ENCODE results near the gene MUC6.

The MUC6 gene

DNA sequence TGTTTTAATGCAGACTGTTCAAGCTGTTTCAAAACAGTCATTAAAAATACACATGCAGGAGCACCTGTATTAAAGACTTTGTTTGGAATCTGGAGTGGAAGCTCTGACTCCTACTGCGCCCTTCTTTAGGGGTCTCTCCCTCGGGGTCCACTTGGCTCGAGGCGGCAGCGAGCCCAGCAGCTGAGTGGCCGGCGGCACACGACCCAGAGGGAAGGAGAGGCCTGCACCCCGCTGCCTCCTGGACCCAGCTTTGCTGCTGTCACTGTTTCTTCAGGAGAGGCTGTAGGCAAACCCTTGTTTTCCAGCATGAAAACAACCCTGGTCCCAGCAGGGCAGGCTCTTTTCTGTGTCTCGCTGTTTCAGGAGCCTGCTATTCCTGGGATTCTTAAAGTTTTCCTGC, 29.2 kb downstream of the MUC6 start:
- peaks cover 45% of the 10 kb centered on the region for H3K36me3 ChIP-seq (ENCODE audit: control insufficient read depth, insufficient read depth, low read length)
- no peak overlapping the region for H3K27ac ChIP-seq (ENCODE audit: insufficient read depth, low read depth, low read length, poor library complexity, severe bottlenecking)
- WGBS, 2 experiments: 93 to 95% methylated on average over 10 of the region's 10 CpGs
- H3K27me3 ChIP-seq (ENCODE audit: control insufficient read depth, insufficient read depth, low read length, poor library complexity, severe bottlenecking): no peaks in the 10 kb centered on the region
- no peaks in the 10 kb centered on the region for H3K4me1 ChIP-seq (ENCODE audit: control insufficient read depth, insufficient read depth, low read length)
- H3K4me3 ChIP-seq (ENCODE audit: insufficient read depth, low read depth, low read length): no peak overlapping the region
- no peaks in the 10 kb centered on the region for H3K9me3 ChIP-seq (ENCODE audit: control insufficient read depth, low read length)

- Histone ChIP-seq H3K4me1 (ENCODE audit: control insufficient read depth, insufficient read depth, low read length) (no peaks in the 10 kb centered on the region), H3K27me3 (ENCODE audit: control insufficient read depth, insufficient read depth, low read length, poor library complexity, severe bottlenecking) (no peaks in the 10 kb centered on the region), H3K4me3 (ENCODE audit: insufficient read depth, low read depth, low read length) (no peak overlapping the region), H3K36me3 (ENCODE audit: control insufficient read depth, insufficient read depth, low read length) (peaks cover 45% of the 10 kb centered on the region), H3K27ac (ENCODE audit: insufficient read depth, low read depth, low read length, poor library complexity, severe bottlenecking) (peak overlapping the region; percentile 8), H3K9me3 (ENCODE audit: control insufficient read depth, low read length) (no peaks in the 10 kb centered on the region)
- WGBS, 2 experiments: 93 to 94% methylated on average over 13 of the region's 13 CpGs
Measured at GRCh38 chr11:1006762-1007161, 29.8 kb downstream of the MUC6 start.

DNA sequence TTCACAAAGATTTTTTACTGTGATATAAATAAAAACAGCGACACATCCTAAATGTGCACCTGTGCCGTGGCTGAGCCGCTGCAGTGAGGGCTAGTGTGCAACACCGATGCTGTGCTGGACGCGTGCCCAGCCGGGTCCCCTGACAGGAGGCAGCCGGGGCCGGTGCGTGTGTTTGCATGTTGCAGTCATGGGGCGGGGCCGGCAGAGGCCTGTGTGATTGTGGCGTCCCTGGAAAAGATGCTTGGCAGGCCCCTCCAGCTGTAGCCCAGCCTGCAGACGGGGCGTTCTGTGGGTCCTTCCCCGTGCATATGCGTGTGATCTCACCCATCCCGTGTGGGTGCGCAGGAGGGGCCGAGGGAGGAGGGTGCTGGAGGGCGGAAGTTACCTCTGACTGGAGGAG, 30.6 kb downstream of the MUC6 start:
- 96% methylated on average over 21 of the region's 21 CpGs for WGBS, 2 experiments
- H3K36me3 ChIP-seq (ENCODE audit: control insufficient read depth, insufficient read depth, low read length): peaks cover 40% of the 10 kb centered on the region
- no peaks in the 10 kb centered on the region for H3K4me1 ChIP-seq (ENCODE audit: control insufficient read depth, insufficient read depth, low read length)
- no peak overlapping the region for H3K27ac ChIP-seq (ENCODE audit: insufficient read depth, low read depth, low read length, poor library complexity, severe bottlenecking)
- H3K4me3 ChIP-seq (ENCODE audit: insufficient read depth, low read depth, low read length): no peak overlapping the region
- H3K9me3 ChIP-seq (ENCODE audit: control insufficient read depth, low read length): no peaks in the 10 kb centered on the region
- H3K27me3 ChIP-seq (ENCODE audit: control insufficient read depth, insufficient read depth, low read length, poor library complexity, severe bottlenecking): no peaks in the 10 kb centered on the region

DNA sequence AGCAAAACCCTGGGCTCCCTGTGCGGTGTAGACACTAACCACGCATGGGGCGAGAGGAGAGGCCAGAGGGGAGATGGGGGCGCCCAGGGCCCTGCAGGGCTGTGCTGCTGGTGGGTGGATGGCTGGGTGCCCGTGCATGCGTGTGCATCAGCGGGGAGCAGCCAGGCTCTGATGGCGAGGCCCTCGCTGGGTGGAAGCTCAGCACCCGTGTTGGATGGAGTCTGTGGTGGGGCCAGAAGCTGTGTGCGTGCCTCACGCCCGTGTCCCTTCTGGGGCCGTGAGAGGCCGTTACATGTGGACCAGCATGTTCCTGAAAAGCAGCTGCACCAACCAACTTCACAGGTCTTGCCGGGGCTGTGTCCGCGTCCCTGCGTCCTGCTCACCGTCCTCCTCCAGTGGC, 33.4 kb downstream of the MUC6 start:
- WGBS, 2 experiments: 91 to 93% methylated on average over 20 of the region's 20 CpGs
- Histone ChIP-seq H3K27me3 (ENCODE audit: control insufficient read depth, insufficient read depth, low read length, poor library complexity, severe bottlenecking) (no peaks in the 10 kb centered on the region), H3K9me3 (ENCODE audit: control insufficient read depth, low read length) (no peaks in the 10 kb centered on the region)

GRCh38 chr11:1002406-1002984, 34.0 kb downstream of the MUC6 start:
- Histone ChIP-seq H3K4me3 (ENCODE audit: insufficient read depth, low read depth, low read length) (no peak overlapping the region), H3K9me3 (ENCODE audit: control insufficient read depth, low read length) (no peaks in the 10 kb centered on the region), H3K36me3 (ENCODE audit: control insufficient read depth, insufficient read depth, low read length) (peaks cover 25% of the 10 kb centered on the region), H3K27me3 (ENCODE audit: control insufficient read depth, insufficient read depth, low read length, poor library complexity, severe bottlenecking) (no peaks in the 10 kb centered on the region), H3K27ac (ENCODE audit: insufficient read depth, low read depth, low read length, poor library complexity, severe bottlenecking) (no peak overlapping the region), H3K4me1 (ENCODE audit: control insufficient read depth, insufficient read depth, low read length) (no peaks in the 10 kb centered on the region)
- WGBS, 2 experiments: 95 to 96% methylated on average over 20 of the region's 20 CpGs

More for the DNA sequence above, 33.4 kb downstream of the MUC6 start:
- Histone ChIP-seq H3K4me3 (ENCODE audit: insufficient read depth, low read depth, low read length) (no peak overlapping the region), H3K4me1 (ENCODE audit: control insufficient read depth, insufficient read depth, low read length) (no peaks in the 10 kb centered on the region), H3K36me3 (ENCODE audit: control insufficient read depth, insufficient read depth, low read length) (peaks cover 27% of the 10 kb centered on the region), H3K27ac (ENCODE audit: insufficient read depth, low read depth, low read length, poor library complexity, severe bottlenecking) (peak overlapping the region; percentile 33)

GRCh38 chr11:1001617-1002405, 34.7 kb downstream of the MUC6 start:
- Histone ChIP-seq H3K27me3 (ENCODE audit: control insufficient read depth, insufficient read depth, low read length, poor library complexity, severe bottlenecking) (no peaks in the 10 kb centered on the region), H3K27ac (ENCODE audit: insufficient read depth, low read depth, low read length, poor library complexity, severe bottlenecking) (no peak overlapping the region), H3K36me3 (ENCODE audit: control insufficient read depth, insufficient read depth, low read length) (peaks cover 21% of the 10 kb centered on the region), H3K4me3 (ENCODE audit: insufficient read depth, low read depth, low read length) (no peak overlapping the region), H3K4me1 (ENCODE audit: control insufficient read depth, insufficient read depth, low read length) (no peaks in the 10 kb centered on the region), H3K9me3 (ENCODE audit: control insufficient read depth, low read length) (no peaks in the 10 kb centered on the region)
- WGBS, 2 experiments: 95 to 96% methylated on average over 32 of the region's 32 CpGs

DNA sequence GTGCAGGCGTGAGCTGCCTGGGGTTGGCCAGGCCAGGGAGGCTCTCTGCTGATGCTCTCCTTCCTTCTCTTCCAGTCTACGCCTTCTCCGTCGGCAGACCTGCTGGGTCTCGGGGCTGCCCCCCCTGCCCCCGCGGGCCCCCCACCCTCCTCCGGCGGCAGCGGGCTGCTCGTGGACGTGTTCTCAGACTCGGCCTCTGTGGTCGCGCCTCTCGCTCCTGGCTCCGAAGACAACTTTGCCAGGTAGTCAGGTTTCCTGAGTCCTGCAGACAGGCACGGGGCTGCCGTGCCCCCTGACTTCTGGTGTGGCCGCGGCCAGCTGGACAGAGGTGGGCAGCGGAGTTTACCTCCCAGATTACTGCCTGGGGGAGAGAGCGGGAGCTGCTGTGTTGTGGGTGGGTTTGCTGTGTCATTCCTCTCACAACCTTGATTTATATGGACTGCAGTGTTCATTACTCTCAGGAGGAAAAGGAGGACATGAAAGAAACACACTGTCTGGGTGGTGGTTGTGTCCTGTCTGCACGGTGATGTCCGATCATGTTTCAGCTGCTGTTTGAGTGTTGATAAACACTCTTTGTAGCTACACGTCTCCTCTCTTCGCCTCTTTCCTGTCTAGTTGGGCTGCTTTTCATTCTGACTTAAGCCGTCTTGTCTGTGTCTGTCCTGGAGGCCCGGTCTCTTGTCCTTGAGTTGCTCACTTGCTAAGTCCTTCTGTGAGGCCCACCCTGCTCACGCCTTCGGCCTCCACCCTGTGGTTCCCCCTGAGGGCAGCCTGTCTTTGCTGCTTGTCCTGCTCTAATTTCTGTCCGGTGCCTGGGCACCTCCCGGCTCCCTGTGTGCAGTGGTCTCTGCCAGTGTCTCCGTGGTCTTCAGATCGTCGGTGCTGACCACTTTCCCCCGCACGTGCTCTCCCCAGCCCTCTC, 35.9 kb downstream of the MUC6 start:
- H3K4me3 ChIP-seq (ENCODE audit: insufficient read depth, low read depth, low read length): no peak overlapping the region
- 95 to 96% methylated on average over 38 of the region's 38 CpGs for WGBS, 2 experiments
- H3K27me3 ChIP-seq (ENCODE audit: control insufficient read depth, insufficient read depth, low read length, poor library complexity, severe bottlenecking): no peaks in the 10 kb centered on the region
- no peaks in the 10 kb centered on the region for H3K4me1 ChIP-seq (ENCODE audit: control insufficient read depth, insufficient read depth, low read length)
- no peak overlapping the region for H3K27ac ChIP-seq (ENCODE audit: insufficient read depth, low read depth, low read length, poor library complexity, severe bottlenecking)
- H3K36me3 ChIP-seq (ENCODE audit: control insufficient read depth, insufficient read depth, low read length): peaks cover 20% of the 10 kb centered on the region
- no peaks in the 10 kb centered on the region for H3K9me3 ChIP-seq (ENCODE audit: control insufficient read depth, low read length)

DNA sequence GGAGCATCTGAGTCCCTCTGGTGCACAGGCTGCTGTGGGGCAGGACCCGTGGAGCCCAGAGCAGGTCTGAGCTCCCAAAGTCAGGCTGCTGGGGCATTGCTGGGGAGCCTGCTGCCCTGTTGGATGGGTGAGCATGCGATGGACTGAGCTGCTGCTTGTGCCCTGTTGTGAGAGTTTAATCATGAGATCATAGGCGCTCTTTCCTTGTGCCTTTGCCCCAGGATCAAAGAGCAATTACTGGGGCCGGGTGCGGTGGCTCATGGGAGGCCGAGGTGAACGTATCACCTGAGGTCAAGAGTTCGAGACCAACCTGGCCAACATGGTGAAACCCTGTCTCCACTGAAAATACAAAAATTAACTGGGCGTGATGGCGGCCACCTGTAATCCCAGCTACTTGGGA, 37.5 kb downstream of the MUC6 start:
- H3K27ac ChIP-seq (ENCODE audit: insufficient read depth, low read depth, low read length, poor library complexity, severe bottlenecking): no peak overlapping the region
- no peaks in the 10 kb centered on the region for H3K9me3 ChIP-seq (ENCODE audit: control insufficient read depth, low read length)
- 94% methylated on average over 10 of the region's 10 CpGs for WGBS, 2 experiments
- peaks cover 16% of the 10 kb centered on the region for H3K36me3 ChIP-seq (ENCODE audit: control insufficient read depth, insufficient read depth, low read length)
- H3K4me1 ChIP-seq (ENCODE audit: control insufficient read depth, insufficient read depth, low read length): no peaks in the 10 kb centered on the region
- no peaks in the 10 kb centered on the region for H3K27me3 ChIP-seq (ENCODE audit: control insufficient read depth, insufficient read depth, low read length, poor library complexity, severe bottlenecking)
- no peak overlapping the region for H3K4me3 ChIP-seq (ENCODE audit: insufficient read depth, low read depth, low read length)

DNA sequence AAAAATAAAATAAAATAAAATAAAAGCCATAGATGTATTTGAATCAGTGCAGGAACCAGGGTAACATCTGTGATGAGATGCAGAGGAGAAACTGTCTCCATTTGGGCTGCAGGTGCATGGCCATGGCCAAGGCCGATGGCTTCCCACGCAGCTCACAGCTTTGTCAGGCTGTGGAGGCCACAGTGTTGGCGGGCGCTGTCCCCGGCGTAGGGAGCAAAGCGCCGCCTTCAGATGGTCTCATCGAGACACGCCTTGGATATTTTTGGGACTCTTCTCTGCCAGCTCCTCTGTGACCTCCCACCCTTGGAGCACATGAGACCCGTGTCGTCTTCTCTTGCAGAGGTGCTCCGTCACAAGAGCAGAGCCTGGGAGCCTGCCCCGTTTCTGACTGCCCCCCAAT, 38.6 kb downstream of the MUC6 start:
- H3K4me3 ChIP-seq (ENCODE audit: insufficient read depth, low read depth, low read length): no peak overlapping the region
- H3K36me3 ChIP-seq (ENCODE audit: control insufficient read depth, insufficient read depth, low read length): peaks cover 11% of the 10 kb centered on the region
- no peak overlapping the region for H3K27ac ChIP-seq (ENCODE audit: insufficient read depth, low read depth, low read length, poor library complexity, severe bottlenecking)
- H3K27me3 ChIP-seq (ENCODE audit: control insufficient read depth, insufficient read depth, low read length, poor library complexity, severe bottlenecking): no peaks in the 10 kb centered on the region
- WGBS, 2 experiments: 95 to 96% methylated on average over 14 of the region's 14 CpGs
- H3K4me1 ChIP-seq (ENCODE audit: control insufficient read depth, insufficient read depth, low read length): no peaks in the 10 kb centered on the region
- no peaks in the 10 kb centered on the region for H3K9me3 ChIP-seq (ENCODE audit: control insufficient read depth, low read length)

GRCh38 chr11:996681-997080, 39.8 kb downstream of the MUC6 start:
- Histone ChIP-seq H3K9me3 (ENCODE audit: control insufficient read depth, low read length) (no peaks in the 10 kb centered on the region), H3K36me3 (ENCODE audit: control insufficient read depth, insufficient read depth, low read length) (peaks cover 7% of the 10 kb centered on the region), H3K4me3 (ENCODE audit: insufficient read depth, low read depth, low read length) (no peak overlapping the region), H3K4me1 (ENCODE audit: control insufficient read depth, insufficient read depth, low read length) (no peaks in the 10 kb centered on the region), H3K27me3 (ENCODE audit: control insufficient read depth, insufficient read depth, low read length, poor library complexity, severe bottlenecking) (no peaks in the 10 kb centered on the region), H3K27ac (ENCODE audit: insufficient read depth, low read depth, low read length, poor library complexity, severe bottlenecking) (no peak overlapping the region)
- WGBS, 2 experiments: 94 to 95% methylated on average over 10 of the region's 10 CpGs

Data from ectodermal cell (in vitro differentiated cells).